Caki2 (cell line): ENCODE results near the gene PCDHGB7. TPM values are rescaled to one million over a fixed set of nuclear protein-coding genes. Genes with fewer than 3 reads are reported as not detected.

Source experiments
- total RNA-seq: library from RNA; depleted of rRNA; stranded (reverse); fragments of >200 nt; shearing (Covaris generic); gene quantifications from 2 replicates; pipeline ENCODE4 v1.2.3, GENCODE V29; 2014; ENCODE audit warnings: low replicate concordance; rRNA removed

The PCDHGB7 gene
- total RNA-seq, 1 experiment from 2014 or later = 0.64 TPM

Other genes starting within 250 kb of the PCDHGB7 start
- 0.90 and 1.2 TPM in 2 replicates for gene PCDHB7, start 245.0 kb upstream of the PCDHGB7 start, total RNA-seq
- not detected in 2 replicates for gene PCDHB8, start 239.9 kb upstream of the PCDHGB7 start, total RNA-seq
- gene PCDHB16, start 235.3 kb upstream of the PCDHGB7 start, total RNA-seq = 3.1 and 4.1 TPM in 2 replicates
- gene PCDHB9, start 230.5 kb upstream of the PCDHGB7 start, total RNA-seq = 1.1 and 1.6 TPM in 2 replicates
- 0.41 and 1.2 TPM in 2 replicates for gene PCDHB10, start 225.3 kb upstream of the PCDHGB7 start, total RNA-seq
- 0.61 TPM in 1 of 2 replicates, not detected in the other for gene PCDHB11, start 218.1 kb upstream of the PCDHGB7 start, total RNA-seq
- gene PCDHB12, start 209.0 kb upstream of the PCDHGB7 start, total RNA-seq = 0.35 TPM in 1 of 2 replicates, not detected in the other
- 0.44 and 0.93 TPM in 2 replicates for gene PCDHB13, start 203.8 kb upstream of the PCDHGB7 start, total RNA-seq
- 0.29 and 7.7 TPM in 2 replicates for gene PCDHB14, start 194.3 kb upstream of the PCDHGB7 start, total RNA-seq
- gene PCDHB15, start 172.3 kb upstream of the PCDHGB7 start, total RNA-seq = not detected in 2 replicates
- gene SLC25A2, start 113.6 kb upstream of the PCDHGB7 start, total RNA-seq = not detected in 2 replicates
- gene TAF7, start 96.9 kb upstream of the PCDHGB7 start, total RNA-seq = 103 and 109 TPM in 2 replicates
- gene PCDHGA1, start 87.2 kb upstream of the PCDHGB7 start, total RNA-seq = 0.07 TPM in 1 of 2 replicates, not detected in the other
- gene PCDHGA2, start 78.9 kb upstream of the PCDHGB7 start, total RNA-seq = not detected in 2 replicates
- gene PCDHGA3, start 73.8 kb upstream of the PCDHGB7 start, total RNA-seq = not detected in 2 replicates
- 0.06 TPM in 1 of 2 replicates, not detected in the other for gene PCDHGB1, start 67.6 kb upstream of the PCDHGB7 start, total RNA-seq
- gene PCDHGA4, start 62.7 kb upstream of the PCDHGB7 start, total RNA-seq = not detected in 2 replicates
- gene PCDHGB2, start 57.7 kb upstream of the PCDHGB7 start, total RNA-seq = 0.34 TPM in 1 of 2 replicates, not detected in the other
- gene PCDHGA5, start 53.5 kb upstream of the PCDHGB7 start, total RNA-seq = 0.24 TPM in 1 of 2 replicates, not detected in the other
- not detected in 2 replicates for gene PCDHGB3, start 47.4 kb upstream of the PCDHGB7 start, total RNA-seq
- 1.6 TPM in 1 of 2 replicates, not detected in the other for gene PCDHGA6, start 43.8 kb upstream of the PCDHGB7 start, total RNA-seq
- gene PCDHGA7, start 34.9 kb upstream of the PCDHGB7 start, total RNA-seq = not detected in 2 replicates
- not detected in 2 replicates for gene PCDHGB4, start 30.0 kb upstream of the PCDHGB7 start, total RNA-seq
- gene PCDHGA8, start 25.0 kb upstream of the PCDHGB7 start, total RNA-seq = not detected in 2 replicates
- not detected in 2 replicates for gene PCDHGB5, start 19.7 kb upstream of the PCDHGB7 start, total RNA-seq
- gene PCDHGA9, start 14.9 kb upstream of the PCDHGB7 start, total RNA-seq = not detected in 2 replicates
- gene PCDHGB6, start 9.7 kb upstream of the PCDHGB7 start, total RNA-seq = 0.75 and 1.3 TPM in 2 replicates
- 0.14 TPM in 1 of 2 replicates, not detected in the other for gene PCDHGA10, start 4.7 kb upstream of the PCDHGB7 start, total RNA-seq
- gene PCDHGA11, start 3.4 kb downstream of the PCDHGB7 start, total RNA-seq = not detected in 2 replicates
- gene PCDHGA12, start 12.8 kb downstream of the PCDHGB7 start, total RNA-seq = not detected in 2 replicates
- 15.4 and 27.2 TPM in 2 replicates for gene PCDHGC3, start 58.3 kb downstream of the PCDHGB7 start, total RNA-seq
- not detected in 2 replicates for gene PCDHGC4, start 67.4 kb downstream of the PCDHGB7 start, total RNA-seq
- not detected in 2 replicates for gene PCDHGC5, start 71.4 kb downstream of the PCDHGB7 start, total RNA-seq
- 17.0 and 43.6 TPM in 2 replicates for gene DIAPH1, start 201.3 kb downstream of the PCDHGB7 start, total RNA-seq
- gene HDAC3, start 219.2 kb downstream of the PCDHGB7 start, total RNA-seq = 89.9 and 114 TPM in 2 replicates
- gene RELL2, start 219.3 kb downstream of the PCDHGB7 start, total RNA-seq = 2.6 and 2.7 TPM in 2 replicates
- 19.7 and 23.2 TPM in 2 replicates for gene FCHSD1, start 233.7 kb downstream of the PCDHGB7 start, total RNA-seq